ENCODE data around the gene PIGR. TPM values are rescaled to one million over a fixed set of nuclear protein-coding genes. Genes with fewer than 3 reads are reported as not detected.

The PIGR gene
- total RNA-seq, 1 experiment from 2014 or later = not detected

- Histone ChIP-seq H3K36me3 (no peaks in the 10 kb centered on the region), H3K9me3 (replicated peaks) (no peaks in the 10 kb centered on the region), H3K27me3 (peaks cover 3% of the 10 kb centered on the region), H3K4me3 (no peak overlapping the region), H3K4me1 (no peaks in the 10 kb centered on the region), H3K27ac (no peak overlapping the region)
- DNase-seq = no peak
These were observed 22.8 kb upstream of the PIGR start for GRCh38 chr1:206969090-206969489.

GRCh38 chr1:206967096-206967849, 21.0 kb upstream of the PIGR start:
- Histone ChIP-seq H3K9me3 (replicated peaks) (no peaks in the 10 kb centered on the region), H3K36me3 (no peaks in the 10 kb centered on the region), H3K27ac (no peak overlapping the region), H3K27me3 (peaks cover 3% of the 10 kb centered on the region), H3K4me3 (no peak overlapping the region), H3K4me1 (no peaks in the 10 kb centered on the region)
- DNase-seq = no peak

- Histone ChIP-seq H3K9me3 (replicated peaks) (no peaks in the 10 kb centered on the region), H3K4me1 (no peaks in the 10 kb centered on the region), H3K36me3 (no peaks in the 10 kb centered on the region), H3K27ac (no peak overlapping the region), H3K4me3 (no peak overlapping the region), H3K27me3 (peaks cover 4% of the 10 kb centered on the region)
- DNase-seq = no peak
These were observed 19.5 kb upstream of the PIGR start for GRCh38 chr1:206965781-206966180.

- H3K4me1 ChIP-seq = no peaks in the 10 kb centered on the region
- H3K9me3 ChIP-seq (replicated peaks) = no peaks in the 10 kb centered on the region
- no peak overlapping the region for H3K4me3 ChIP-seq
- H3K36me3 ChIP-seq = no peaks in the 10 kb centered on the region
- H3K27ac ChIP-seq = no peak overlapping the region
- H3K27me3 ChIP-seq = peaks cover 7% of the 10 kb centered on the region
- DNase-seq = no peak
These were observed 17.5 kb upstream of the PIGR start for GRCh38 chr1:206963740-206964139.

- no peaks in the 10 kb centered on the region for H3K9me3 ChIP-seq (replicated peaks)
- no peaks in the 10 kb centered on the region for H3K4me1 ChIP-seq
- H3K27ac ChIP-seq = no peak overlapping the region
- no peak overlapping the region for H3K4me3 ChIP-seq
- no peak for DNase-seq
- H3K36me3 ChIP-seq = no peaks in the 10 kb centered on the region
- H3K27me3 ChIP-seq = peaks cover 7% of the 10 kb centered on the region
These were observed 16.9 kb upstream of the PIGR start for GRCh38 chr1:206963119-206963712.

GRCh38 chr1:206962272-206962671, 16.0 kb upstream of the PIGR start:
- H3K4me3 ChIP-seq = no peak overlapping the region
- H3K27ac ChIP-seq = no peak overlapping the region
- H3K36me3 ChIP-seq = no peaks in the 10 kb centered on the region
- no peaks in the 10 kb centered on the region for H3K9me3 ChIP-seq (replicated peaks)
- H3K27me3 ChIP-seq = peaks cover 7% of the 10 kb centered on the region
- no peaks in the 10 kb centered on the region for H3K4me1 ChIP-seq
- no peak for DNase-seq

- H3K4me3 ChIP-seq = no peak overlapping the region
- H3K27ac ChIP-seq = no peak overlapping the region
- H3K27me3 ChIP-seq = peaks cover 7% of the 10 kb centered on the region
- no peaks in the 10 kb centered on the region for H3K4me1 ChIP-seq
- H3K36me3 ChIP-seq = no peaks in the 10 kb centered on the region
- no peak for DNase-seq
- no peaks in the 10 kb centered on the region for H3K9me3 ChIP-seq (replicated peaks)
These were observed 15.4 kb upstream of the PIGR start for GRCh38 chr1:206961668-206962067.

GRCh38 chr1:206960676-206961386, 14.6 kb upstream of the PIGR start:
- no peak overlapping the region for H3K27ac ChIP-seq
- H3K27me3 ChIP-seq = peaks cover 7% of the 10 kb centered on the region
- H3K4me3 ChIP-seq = no peak overlapping the region
- DNase-seq = no peak
- no peaks in the 10 kb centered on the region for H3K36me3 ChIP-seq
- no peaks in the 10 kb centered on the region for H3K9me3 ChIP-seq (replicated peaks)
- no peaks in the 10 kb centered on the region for H3K4me1 ChIP-seq

GRCh38 chr1:206958144-206958543, 11.9 kb upstream of the PIGR start:
- H3K9me3 ChIP-seq (replicated peaks) = no peaks in the 10 kb centered on the region
- H3K27me3 ChIP-seq = peaks cover 7% of the 10 kb centered on the region
- H3K4me1 ChIP-seq = no peaks in the 10 kb centered on the region
- H3K36me3 ChIP-seq = no peaks in the 10 kb centered on the region
- no peak for DNase-seq
- H3K27ac ChIP-seq = no peak overlapping the region
- no peak overlapping the region for H3K4me3 ChIP-seq

- Histone ChIP-seq H3K9me3 (replicated peaks) (no peaks in the 10 kb centered on the region), H3K27ac (no peak overlapping the region), H3K36me3 (no peaks in the 10 kb centered on the region), H3K27me3 (peaks cover 7% of the 10 kb centered on the region), H3K4me1 (no peaks in the 10 kb centered on the region; the same call in 1 of the 2 replicates), H3K4me3 (no peak overlapping the region)
- no peak for DNase-seq
These were observed 11.4 kb upstream of the PIGR start for GRCh38 chr1:206957639-206958038.

- Histone ChIP-seq H3K36me3 (no peaks in the 10 kb centered on the region), H3K27me3 (peaks cover 3% of the 10 kb centered on the region), H3K9me3 (replicated peaks) (no peaks in the 10 kb centered on the region), H3K4me3 (no peak overlapping the region), H3K4me1 (no peaks in the 10 kb centered on the region; the same call in 1 of the 2 replicates), H3K27ac (no peak overlapping the region)
- no peak for DNase-seq
These were observed 9.5 kb upstream of the PIGR start for GRCh38 chr1:206955476-206956451.

GRCh38 chr1:206954459-206955342, 8.4 kb upstream of the PIGR start:
- H3K27ac ChIP-seq = no peak overlapping the region
- no peaks in the 10 kb centered on the region for H3K36me3 ChIP-seq
- no peaks in the 10 kb centered on the region for H3K27me3 ChIP-seq
- DNase-seq = no peak
- H3K9me3 ChIP-seq (replicated peaks) = peaks cover 2% of the 10 kb centered on the region; the same call in 1 of the 2 replicates
- H3K4me3 ChIP-seq = no peak overlapping the region
- no peaks in the 10 kb centered on the region; the same call in 1 of the 2 replicates for H3K4me1 ChIP-seq

- H3K36me3 ChIP-seq = no peaks in the 10 kb centered on the region
- H3K9me3 ChIP-seq (replicated peaks) = peaks cover 5% of the 10 kb centered on the region; the same call in 1 of the 2 replicates
- no peaks in the 10 kb centered on the region; the same call in 1 of the 2 replicates for H3K4me1 ChIP-seq
- no peak overlapping the region for H3K4me3 ChIP-seq
- DNase-seq = no peak
- no peak overlapping the region for H3K27ac ChIP-seq
- no peaks in the 10 kb centered on the region for H3K27me3 ChIP-seq
These were observed 7.4 kb upstream of the PIGR start for GRCh38 chr1:206953626-206954025.

Data from SJCRH30 (cell line).